ENCODE data around the gene SNTB2. TPM values are rescaled to one million over a fixed set of nuclear protein-coding genes. Genes with fewer than 3 reads are reported as not detected.

Gene SNTB2
- total and polyA plus RNA-seq, 10 donors = 1.9 to 48.5 (median 28.9) TPM

DNA sequence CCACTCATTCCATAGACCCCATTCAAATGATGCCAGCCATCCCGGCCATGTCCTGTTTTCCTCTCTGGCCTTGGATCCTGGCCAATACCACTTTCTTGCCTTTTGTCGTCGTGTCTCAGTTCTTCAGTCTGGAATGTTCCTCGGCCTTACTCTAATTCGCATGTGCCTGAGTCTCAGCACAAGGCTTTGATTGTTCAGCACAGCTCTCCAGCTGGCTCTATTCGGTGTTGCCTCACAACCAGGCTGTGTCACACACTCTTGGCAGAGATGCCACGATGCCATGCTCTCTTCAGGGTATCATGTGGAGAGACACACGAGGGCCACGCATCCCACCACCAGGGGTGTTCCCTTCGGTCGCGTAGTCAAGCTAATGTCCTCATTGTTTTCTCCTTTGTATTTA lies 122.4 kb downstream of the SNTB2 start:
- H3K4me1 ChIP-seq = peaks cover 11 to 35% (median 29%) of the 10 kb centered on the region in 6 donors
- intact Hi-C loops (cut with DNase I; ENCODE audit: low total_unique reads) = no loop called here
- H3K27ac ChIP-seq = no peak overlapping the region
- H3K27me3 ChIP-seq (replicated peaks in 1 of 7) = no peaks in the 10 kb centered on the region
- no peak overlapping the region for H3K4me3 ChIP-seq
- DNase-seq = peak; percentile 71
- TF ChIP-seq POLR2AphosphoS5 (IDR thresholded peaks at IDR 0.05) (peak in 1 of 3 donors; percentile 9), POLR2A (IDR thresholded peaks at IDR 0.05) (no peak)
- TF ChIP-seq, protein P1, sequence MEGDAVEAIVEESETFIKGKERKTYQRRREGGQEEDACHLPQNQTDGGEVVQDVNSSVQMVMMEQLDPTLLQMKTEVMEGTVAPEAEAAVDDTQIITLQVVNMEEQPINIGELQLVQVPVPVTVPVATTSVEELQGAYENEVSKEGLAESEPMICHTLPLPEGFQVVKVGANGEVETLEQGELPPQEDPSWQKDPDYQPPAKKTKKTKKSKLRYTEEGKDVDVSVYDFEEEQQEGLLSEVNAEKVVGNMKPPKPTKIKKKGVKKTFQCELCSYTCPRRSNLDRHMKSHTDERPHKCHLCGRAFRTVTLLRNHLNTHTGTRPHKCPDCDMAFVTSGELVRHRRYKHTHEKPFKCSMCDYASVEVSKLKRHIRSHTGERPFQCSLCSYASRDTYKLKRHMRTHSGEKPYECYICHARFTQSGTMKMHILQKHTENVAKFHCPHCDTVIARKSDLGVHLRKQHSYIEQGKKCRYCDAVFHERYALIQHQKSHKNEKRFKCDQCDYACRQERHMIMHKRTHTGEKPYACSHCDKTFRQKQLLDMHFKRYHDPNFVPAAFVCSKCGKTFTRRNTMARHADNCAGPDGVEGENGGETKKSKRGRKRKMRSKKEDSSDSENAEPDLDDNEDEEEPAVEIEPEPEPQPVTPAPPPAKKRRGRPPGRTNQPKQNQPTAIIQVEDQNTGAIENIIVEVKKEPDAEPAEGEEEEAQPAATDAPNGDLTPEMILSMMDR (IDR thresholded peaks at IDR 0.05 in 8 of 11, conservative IDR thresholded peaks at IDR 0.05 in 3 of 11) = no peak
- no peaks in the 10 kb centered on the region for H3K9me3 ChIP-seq
- 83 to 93% (median 90%) methylated on average over 12 of the region's 12 CpGs for WGBS, 5 donors
- H3K36me3 ChIP-seq = peaks cover 0 to 23% (median 2%) of the 10 kb centered on the region in 6 donors

DNA sequence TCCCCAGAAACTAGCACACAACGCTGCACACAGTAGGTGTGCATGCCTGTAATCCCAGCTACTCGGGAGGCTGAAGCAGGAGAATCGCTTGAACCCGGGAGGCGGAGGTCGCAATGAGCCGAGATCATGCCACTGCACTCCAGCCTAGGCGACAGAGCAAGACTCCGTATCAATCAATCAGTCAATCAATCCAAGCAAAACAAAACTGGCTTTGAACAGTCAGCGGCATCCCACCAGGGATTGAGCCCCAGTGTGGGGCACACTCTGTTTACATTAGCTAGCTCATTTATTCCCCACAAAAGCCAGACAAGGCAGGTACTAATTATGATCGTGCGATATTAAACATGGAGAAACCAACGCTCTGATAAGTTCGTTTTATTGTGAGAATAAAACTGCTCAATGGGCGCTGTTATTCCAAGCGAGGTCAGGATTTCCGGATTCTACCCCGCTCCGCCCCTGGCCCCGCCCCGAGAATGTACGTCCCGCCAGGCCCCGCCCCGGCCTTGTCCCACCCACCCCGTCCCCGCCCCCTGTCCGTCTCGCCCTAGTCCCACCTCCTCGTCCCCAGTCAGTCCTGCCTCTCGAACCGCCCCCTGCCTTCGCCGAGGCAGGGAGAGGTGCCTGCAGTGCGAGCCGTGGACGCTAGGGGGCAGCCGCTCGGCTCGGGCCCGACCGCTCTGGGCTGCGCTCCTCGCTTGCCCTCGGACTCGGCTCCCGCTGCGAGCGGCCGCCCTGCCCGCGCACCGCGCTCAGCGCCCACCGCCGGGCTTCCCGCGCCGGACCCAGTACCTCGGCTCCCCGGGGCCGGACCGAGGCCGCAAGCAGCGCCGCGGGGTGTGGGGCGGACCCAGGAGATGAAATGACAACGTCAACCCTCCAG lies 123.9 kb downstream of the SNTB2 start, which contains the start of gene VPS4A:
Gene VPS4A, plus strand, starts transcription at position 698 of the 880 bp plus-strand sequence. Its CDS starts 162 bp downstream, at position 860.
- TF ChIP-seq, protein P1 (IDR thresholded peaks at IDR 0.05 in 8 of 11, conservative IDR thresholded peaks at IDR 0.05 in 3 of 11) = peak; percentile 85 to 100 (median 98)
- TF ChIP-seq POLR2A (IDR thresholded peaks at IDR 0.05) (peak in 1 of 3 donors; percentile 45), POLR2AphosphoS5 (IDR thresholded peaks at IDR 0.05) (peak; percentile 87 to 93 (median 88))
- Histone ChIP-seq H3K9me3 (no peaks in the 10 kb centered on the region), H3K27me3 (replicated peaks in 1 of 7) (no peaks in the 10 kb centered on the region), H3K36me3 (peaks cover 0 to 29% (median 13%) of the 10 kb centered on the region in 6 donors), H3K4me3 (peak within 1 kb of the TSS; percentile 61 to 97 (median 76)), H3K27ac (peak within 1 kb of the TSS; percentile 87 to 97 (median 92)), H3K4me1 (peaks cover 11 to 51% (median 32%) of the 10 kb centered on the region in 6 donors)
- 9 to 43% (median 12%) methylated on average over 14 to 70 of the region's 70 CpGs for WGBS, 5 donors
- intact Hi-C loops (cut with DNase I; ENCODE audit: low total_unique reads) = no loop called here
- peak; percentile 100 for DNase-seq

DNA sequence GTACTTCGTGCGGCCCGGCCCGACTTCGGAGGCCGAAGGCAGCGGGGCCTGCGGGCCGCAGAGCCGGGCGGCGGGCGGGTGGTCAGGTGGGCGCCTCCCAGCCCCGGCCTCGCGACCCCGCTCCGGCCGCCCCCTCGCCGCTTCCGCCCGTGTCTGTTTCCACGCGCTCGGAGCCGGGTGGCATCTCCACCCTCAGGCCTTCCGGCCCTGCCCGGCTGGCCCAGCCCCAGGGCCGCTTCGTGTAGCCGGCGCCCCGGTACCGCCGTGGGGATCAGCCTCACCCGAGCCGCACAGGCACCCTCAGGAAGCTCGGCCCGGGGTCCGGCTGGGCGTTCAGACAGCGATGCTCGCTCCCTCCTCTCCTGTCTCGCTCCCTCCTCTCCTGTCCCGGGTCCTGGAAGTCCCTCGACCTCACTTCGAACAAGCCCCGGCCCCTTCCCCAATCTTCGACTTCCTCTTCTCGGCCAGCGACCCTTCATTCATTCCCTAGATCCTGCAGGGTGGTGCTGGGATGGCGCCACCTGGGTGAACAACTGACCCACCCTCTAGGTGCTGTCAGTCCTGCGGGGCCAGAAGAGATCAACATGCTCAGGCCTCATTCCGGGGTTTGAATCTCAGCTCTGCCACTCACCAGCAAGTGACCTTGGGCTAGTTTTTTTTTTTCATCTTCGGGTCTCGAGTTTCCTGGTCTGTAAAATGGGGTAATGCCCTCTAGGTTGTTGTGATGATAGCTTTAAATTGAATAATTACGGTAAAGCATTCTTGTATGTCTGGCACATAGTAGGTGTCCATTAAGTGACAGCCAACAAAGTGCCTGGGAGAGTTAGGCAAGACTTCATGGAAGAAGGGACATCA lies 124.8 kb downstream of the SNTB2 start:
- TF ChIP-seq, protein P1 (IDR thresholded peaks at IDR 0.05 in 8 of 11, conservative IDR thresholded peaks at IDR 0.05 in 3 of 11) = no peak
- TF ChIP-seq POLR2A (IDR thresholded peaks at IDR 0.05) (no peak), POLR2AphosphoS5 (IDR thresholded peaks at IDR 0.05) (no peak)
- H3K4me1 ChIP-seq = peaks cover 11 to 54% (median 32%) of the 10 kb centered on the region in 6 donors
- intact Hi-C loops (cut with DNase I; ENCODE audit: low total_unique reads) = no loop called here
- WGBS, 5 donors = 1 to 4% (median 2%) methylated on average over 31 to 59 of the region's 59 CpGs
- peak; percentile 94 for DNase-seq
- peak overlapping the region; percentile 75 to 97 (median 92) for H3K27ac ChIP-seq
- H3K36me3 ChIP-seq = peaks cover 8 to 38% (median 22%) of the 10 kb centered on the region in 6 donors
- H3K4me3 ChIP-seq = peak overlapping the region; percentile 61 to 97 (median 76)
- no peaks in the 10 kb centered on the region for H3K9me3 ChIP-seq
- H3K27me3 ChIP-seq (replicated peaks in 1 of 7) = no peaks in the 10 kb centered on the region
